Effector memory CD4-positive, alpha-beta T cell (primary cell): ENCODE measurements around the gene LRRC37A.
"Not testable (repeated sequence)": the region's sequence is repeated elsewhere in the genome, so short reads cannot be mapped to it uniquely, and the experiment has no call there.

Source experiments
- DNase-seq, 3 donors: peaks; one replicate each; pipeline ENCODE4 v3.0.0-alpha.2; 2020
- H3K27ac ChIP-seq: 2 replicates; pipeline ENCODE4 v1.7.0; 2013; ENCODE audit warnings: mild to moderate bottlenecking, low read length, moderate library complexity; ENCODE audit not compliant: insufficient read depth, poor library complexity, severe bottlenecking
- H3K27me3 ChIP-seq: replicated peaks from 2 replicates; pipeline ENCODE4 v1.7.0; 2013; ENCODE audit warnings: mild to moderate bottlenecking, low read length; ENCODE audit not compliant: insufficient read depth, control insufficient read depth, poor library complexity, severe bottlenecking
- H3K36me3 ChIP-seq: 2 replicates; pipeline ENCODE4 v1.7.0; 2013; ENCODE audit warnings: mild to moderate bottlenecking, low read length, moderate library complexity; ENCODE audit not compliant: control insufficient read depth, insufficient read depth
- H3K4me1 ChIP-seq: 2 replicates; pipeline ENCODE4 v1.7.0; 2013; ENCODE audit warnings: low read length, mild to moderate bottlenecking; ENCODE audit not compliant: control insufficient read depth, insufficient read depth, poor library complexity, severe bottlenecking
- H3K4me3 ChIP-seq: 2 replicates; pipeline ENCODE4 v1.7.0; 2013; ENCODE audit warnings: low read length, low read depth, mild to moderate bottlenecking; ENCODE audit not compliant: insufficient read depth, poor library complexity, severe bottlenecking
- H3K9me3 ChIP-seq: 2 replicates; pipeline ENCODE4 v1.7.0; 2013; ENCODE audit warnings: mild to moderate bottlenecking, low read length, moderate library complexity; ENCODE audit not compliant: control insufficient read depth
- total RNA-seq, 3 donors: gene quantifications; one replicate each; lab custom pipeline; 2026; lab: John Stamatoyannopoulos, UW

The LRRC37A gene
- total RNA-seq: 2.1 to 4.6 (median 2.2) reads per million in 3 donors

DNA sequence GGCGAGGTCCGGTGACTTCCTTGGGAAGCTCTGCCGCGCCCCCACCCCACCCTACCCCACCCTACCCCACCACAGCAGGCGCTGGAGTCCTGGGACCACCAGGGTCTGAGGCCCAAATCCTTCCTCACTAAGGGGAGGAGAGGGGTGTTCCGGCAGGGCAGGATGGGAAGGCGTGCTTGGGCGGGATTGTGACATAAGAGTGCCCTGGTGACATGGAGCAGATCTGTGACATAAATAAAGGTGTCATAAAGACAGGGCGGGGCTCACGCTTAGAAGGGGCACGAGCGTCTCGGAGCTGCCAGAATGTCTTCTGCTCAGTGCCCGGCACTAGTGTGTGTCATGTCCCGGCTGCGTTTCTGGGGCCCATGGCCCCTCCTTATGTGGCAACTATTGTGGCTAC, at the start of gene LRRC37A:
LRRC37A (plus strand) TSS at position 301 of the 400 bp plus-strand sequence; CDS start at position 304, 3 bp downstream.
- not testable (repeated sequence) for H3K27ac ChIP-seq, DNase-seq, H3K9me3 ChIP-seq, H3K4me3 ChIP-seq, H3K36me3 ChIP-seq, H3K27me3 ChIP-seq, H3K4me1 ChIP-seq

DNA sequence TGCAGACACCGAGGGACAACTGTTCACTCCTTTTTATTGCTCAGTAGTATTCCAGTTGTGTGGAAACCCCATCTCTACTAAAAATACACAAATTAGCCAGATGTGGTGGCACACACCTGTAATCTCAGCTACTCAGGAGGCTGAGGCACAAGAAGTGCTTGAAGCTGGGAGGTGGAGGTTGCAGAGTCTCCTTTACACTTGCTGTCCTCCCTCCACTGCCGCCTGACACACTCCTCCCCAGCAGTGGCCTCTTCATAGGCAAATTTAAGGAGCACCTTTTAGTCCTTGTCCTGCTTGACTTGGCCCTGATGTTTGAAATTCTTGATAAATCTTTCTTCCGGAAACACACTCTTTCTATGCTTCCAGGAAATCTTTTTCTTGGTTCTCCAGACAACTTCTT, 45.8 kb upstream of the LRRC37A start:
- H3K36me3 ChIP-seq, DNase-seq, H3K4me3 ChIP-seq, H3K27ac ChIP-seq, H3K4me1 ChIP-seq, H3K9me3 ChIP-seq, H3K27me3 ChIP-seq: not testable (repeated sequence)

DNA sequence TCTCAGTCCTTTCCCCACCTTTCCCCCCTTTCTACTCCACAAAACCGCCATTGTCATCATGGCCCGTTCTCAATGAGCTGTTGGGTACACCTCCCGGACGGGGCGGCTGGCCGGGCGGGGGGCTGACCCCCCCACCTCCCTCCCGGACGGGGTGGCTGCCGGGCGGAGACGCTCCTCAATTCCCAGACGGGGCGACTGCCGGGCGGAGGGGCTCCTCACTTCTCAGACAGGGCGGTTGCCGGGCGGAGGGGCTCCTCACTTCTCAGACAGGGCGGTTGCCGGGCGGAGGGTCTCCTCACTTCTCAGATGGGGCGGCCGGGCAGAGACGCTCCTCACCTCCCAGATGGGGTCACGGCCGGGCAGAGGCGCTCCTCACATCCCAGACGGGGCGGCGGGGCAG, 42.1 kb upstream of the LRRC37A start:
- not testable (repeated sequence) for H3K4me1 ChIP-seq, H3K9me3 ChIP-seq, H3K36me3 ChIP-seq, DNase-seq, H3K27ac ChIP-seq, H3K4me3 ChIP-seq, H3K27me3 ChIP-seq

DNA sequence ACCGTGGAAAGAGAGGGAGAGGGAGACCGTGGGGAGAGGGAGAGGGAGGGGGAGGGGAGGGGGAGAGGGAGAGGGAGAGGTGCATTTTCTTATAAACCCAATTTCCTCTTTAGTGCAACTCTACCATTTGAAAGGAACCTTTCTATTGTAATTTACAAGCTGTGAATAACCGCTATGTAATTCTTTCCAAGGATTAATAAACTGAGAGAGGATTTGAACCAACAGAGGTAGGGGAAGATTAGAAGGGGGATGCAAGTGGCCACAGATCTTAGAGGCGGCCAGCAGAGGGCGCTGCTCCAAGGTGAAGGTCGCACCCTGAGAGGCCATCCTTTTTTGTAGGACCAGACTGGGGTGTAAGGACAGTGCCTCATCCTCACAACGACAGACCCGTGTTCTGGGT, 41.2 kb upstream of the LRRC37A start:
- H3K36me3 ChIP-seq, H3K27ac ChIP-seq, H3K27me3 ChIP-seq, H3K9me3 ChIP-seq, H3K4me1 ChIP-seq, H3K4me3 ChIP-seq: not testable (repeated sequence)
- peak; percentile 56 to 66 (median 64) for DNase-seq

DNA sequence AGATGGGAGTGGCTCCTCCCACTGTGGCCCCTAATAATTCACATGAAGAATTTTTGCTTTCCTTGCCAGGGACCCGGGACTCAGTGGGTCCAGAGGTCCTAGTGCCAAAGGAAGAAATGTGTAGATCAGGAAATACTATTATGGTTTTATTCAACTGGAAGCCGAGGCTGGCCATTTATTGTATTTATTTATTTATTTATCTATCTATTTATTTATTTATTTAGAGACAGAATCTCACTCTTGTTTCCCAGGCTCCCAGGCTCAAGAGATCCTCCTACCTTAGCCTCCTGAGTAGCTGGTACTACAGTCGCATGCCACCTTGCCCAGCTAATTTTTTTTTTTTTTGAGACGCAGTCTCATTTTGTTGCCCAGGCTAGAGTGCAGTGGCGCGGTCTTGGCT, 40.7 kb upstream of the LRRC37A start:
- H3K27me3 ChIP-seq, H3K4me1 ChIP-seq, H3K27ac ChIP-seq, H3K4me3 ChIP-seq, H3K9me3 ChIP-seq, H3K36me3 ChIP-seq, DNase-seq: not testable (repeated sequence)

DNA sequence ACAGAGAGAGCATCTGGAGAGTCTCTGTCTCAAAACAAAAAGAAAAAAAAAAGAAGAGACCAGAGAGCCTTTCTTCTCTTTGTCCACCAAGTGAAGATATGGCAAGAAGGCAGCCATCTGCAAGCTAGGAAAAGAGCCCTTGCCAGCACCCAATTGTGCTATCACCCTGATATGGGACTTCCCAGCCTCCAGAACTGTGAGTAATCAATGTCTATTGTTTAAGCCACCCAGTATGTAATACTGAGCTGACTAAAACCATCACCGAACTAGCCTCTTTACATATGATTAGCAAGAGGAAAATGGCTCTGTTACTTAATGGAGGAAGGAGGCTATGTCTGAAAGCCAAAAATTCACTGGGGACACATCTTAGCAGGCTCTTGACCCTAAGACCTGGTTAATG, 38.6 kb upstream of the LRRC37A start:
- not testable (repeated sequence) for H3K36me3 ChIP-seq, H3K4me3 ChIP-seq, H3K27ac ChIP-seq

DNA sequence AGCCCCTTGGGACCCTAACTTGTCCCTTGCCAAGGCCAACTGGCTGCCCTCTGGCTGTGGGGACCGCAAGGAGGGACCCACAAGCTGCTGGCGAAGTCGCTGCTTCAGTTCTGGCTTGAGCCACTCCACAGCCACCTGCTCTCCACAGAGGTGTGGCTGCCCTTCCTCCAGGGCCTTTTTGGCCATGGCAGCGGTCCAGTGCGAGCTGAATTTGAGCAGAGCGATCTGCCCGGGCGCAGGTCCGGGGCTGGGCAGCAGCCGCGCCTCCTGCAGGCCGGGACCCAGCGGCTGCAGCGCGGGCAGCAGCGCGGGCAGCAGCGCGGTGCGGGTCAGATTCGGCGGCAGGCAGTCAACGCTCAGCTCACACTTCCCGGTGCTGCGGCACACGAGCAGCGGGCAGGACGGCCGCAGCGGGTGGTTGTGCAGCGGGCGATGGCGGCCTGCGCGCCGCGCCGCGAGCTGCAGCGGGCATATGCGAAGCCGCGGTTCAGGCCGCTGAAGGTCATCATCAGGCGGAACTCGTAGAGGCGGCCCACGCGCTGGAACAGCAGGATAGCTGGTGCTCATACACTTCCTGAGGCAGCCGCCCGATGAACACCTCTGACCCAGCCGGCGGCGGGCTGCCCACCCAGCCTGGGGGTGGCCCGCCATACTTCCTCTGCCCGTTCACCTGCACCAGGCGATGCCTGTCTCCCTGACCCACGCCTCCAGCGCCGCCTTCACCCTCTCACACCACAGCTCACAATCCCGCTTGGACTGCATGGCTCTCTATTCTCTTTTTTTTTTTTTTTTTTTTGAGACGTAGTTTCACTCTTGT, 34.9 kb upstream of the LRRC37A start:
- H3K9me3 ChIP-seq, DNase-seq, H3K4me1 ChIP-seq, H3K36me3 ChIP-seq, H3K27ac ChIP-seq, H3K27me3 ChIP-seq, H3K4me3 ChIP-seq: not testable (repeated sequence)

More for the DNA sequence above, 38.6 kb upstream of the LRRC37A start:
- not testable (repeated sequence) for H3K9me3 ChIP-seq, H3K27me3 ChIP-seq, DNase-seq, H3K4me1 ChIP-seq

DNA sequence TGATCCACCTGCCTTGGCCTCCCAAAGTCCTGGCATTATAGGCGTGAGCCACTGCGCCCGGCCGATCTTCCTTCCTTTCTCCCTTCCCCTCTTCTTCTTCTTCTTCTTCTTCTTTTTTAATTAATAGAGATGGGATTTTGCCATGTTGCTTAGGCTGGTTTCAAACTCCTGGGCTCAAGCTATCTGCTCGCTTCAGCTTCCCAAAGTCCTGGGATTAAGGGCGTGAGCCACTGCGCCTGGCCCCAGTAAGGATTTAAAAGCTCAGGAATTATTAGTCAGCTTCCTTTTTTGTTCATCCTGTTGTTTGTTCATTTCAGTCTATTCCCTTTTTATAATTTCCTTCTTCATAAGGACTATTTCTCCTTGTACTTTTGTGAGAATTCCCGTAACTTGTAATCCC, 32.7 kb upstream of the LRRC37A start:
- Histone ChIP-seq H3K9me3 (no peaks in the 10 kb centered on the region), H3K27me3 (no peaks in the 10 kb centered on the region), H3K4me1 (peaks cover 21% of the 10 kb centered on the region)

DNA sequence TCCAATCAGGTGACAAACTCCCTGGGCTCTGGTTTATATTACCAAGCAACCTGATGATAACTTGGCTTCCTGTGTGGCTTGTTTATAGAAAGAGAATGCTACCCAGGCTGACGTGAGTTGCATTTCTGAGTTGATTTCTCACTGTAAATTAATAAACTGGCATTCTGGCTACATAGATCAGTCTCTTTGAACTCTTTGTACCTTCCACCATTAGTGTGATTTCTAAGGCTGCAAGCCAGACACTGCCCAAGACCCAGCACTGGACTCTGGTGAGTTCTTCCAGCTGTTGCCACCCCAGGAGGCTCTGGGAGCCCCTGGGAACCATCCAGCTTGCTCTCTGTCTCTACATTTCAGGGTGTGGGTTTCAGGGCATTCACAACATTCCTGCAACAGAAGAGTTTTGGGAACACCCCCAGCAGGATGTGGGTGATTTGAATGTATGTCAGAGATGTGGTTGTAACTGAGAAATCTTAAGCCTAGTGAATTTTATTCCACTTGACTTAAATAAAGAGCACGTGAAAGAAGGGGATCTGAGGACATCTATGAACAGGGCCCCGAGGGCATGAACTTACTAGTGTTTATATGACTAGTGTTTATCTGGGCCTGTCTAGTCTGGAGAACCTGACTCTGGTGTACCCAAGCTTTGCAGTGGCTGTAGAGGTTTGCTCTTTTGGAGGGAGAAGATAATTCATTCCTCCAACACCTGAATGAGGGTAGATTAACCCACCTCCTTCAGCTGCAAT, 30.3 kb upstream of the LRRC37A start:
- no peaks in the 10 kb centered on the region for H3K27me3 ChIP-seq
- peaks cover 21% of the 10 kb centered on the region for H3K4me1 ChIP-seq
- DNase-seq: peak in 2 of 3 donors; percentile 14 to 43
- H3K4me3 ChIP-seq: no peak overlapping the region
- H3K9me3 ChIP-seq: no peaks in the 10 kb centered on the region
- H3K27ac ChIP-seq: peak overlapping the region; percentile 57
- H3K36me3 ChIP-seq: no peaks in the 10 kb centered on the region

More for the DNA sequence above, 32.7 kb upstream of the LRRC37A start:
- no peak overlapping the region for H3K27ac ChIP-seq
- H3K36me3 ChIP-seq: no peaks in the 10 kb centered on the region
- DNase-seq: no peak
- H3K4me3 ChIP-seq: no peak overlapping the region

DNA sequence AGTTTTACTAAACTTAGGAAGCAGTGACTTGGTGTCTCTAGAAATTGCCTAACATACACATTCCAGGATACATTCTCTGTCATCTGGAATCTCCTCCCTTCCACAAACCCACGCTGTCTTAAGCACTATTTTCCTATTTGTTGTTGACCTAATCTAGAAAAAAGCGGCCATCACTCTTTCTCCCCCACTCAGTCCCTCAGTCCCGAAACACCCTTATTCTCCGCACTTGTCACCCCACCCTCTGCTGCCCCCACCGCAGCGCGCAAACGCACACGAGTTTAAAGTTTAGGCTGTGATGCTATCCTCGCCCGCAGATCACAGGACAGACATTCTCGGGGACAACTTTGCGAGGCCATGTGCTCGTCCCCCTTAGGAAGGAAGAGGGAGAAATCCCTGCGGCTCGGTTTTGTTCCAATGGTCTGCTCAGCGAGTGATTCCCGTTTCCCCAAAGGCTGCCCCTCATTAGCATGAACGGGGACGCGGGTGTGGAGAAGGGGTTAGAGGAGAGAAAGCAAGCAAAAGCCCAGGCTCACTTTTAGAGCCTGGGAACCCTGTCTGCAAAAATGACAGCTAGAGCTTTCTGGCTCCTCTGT, 28.8 kb upstream of the LRRC37A start:
- H3K36me3 ChIP-seq, DNase-seq, H3K9me3 ChIP-seq, H3K27me3 ChIP-seq: not testable (repeated sequence)
- Histone ChIP-seq H3K4me3 (peak overlapping the region; percentile 49), H3K4me1 (peaks cover 21% of the 10 kb centered on the region), H3K27ac (peak overlapping the region; percentile 68)
